IPS DF 4.7 (cell line): Measurements from ENCODE around the gene PPP1CA.

Experiments used
- DNase-seq: peaks from one replicate; pipeline ENCODE4 v3.0.0-alpha.2; 2013; ENCODE audit warnings: low spot score; ENCODE audit errors: extremely low read depth

The PPP1CA gene

DNA sequence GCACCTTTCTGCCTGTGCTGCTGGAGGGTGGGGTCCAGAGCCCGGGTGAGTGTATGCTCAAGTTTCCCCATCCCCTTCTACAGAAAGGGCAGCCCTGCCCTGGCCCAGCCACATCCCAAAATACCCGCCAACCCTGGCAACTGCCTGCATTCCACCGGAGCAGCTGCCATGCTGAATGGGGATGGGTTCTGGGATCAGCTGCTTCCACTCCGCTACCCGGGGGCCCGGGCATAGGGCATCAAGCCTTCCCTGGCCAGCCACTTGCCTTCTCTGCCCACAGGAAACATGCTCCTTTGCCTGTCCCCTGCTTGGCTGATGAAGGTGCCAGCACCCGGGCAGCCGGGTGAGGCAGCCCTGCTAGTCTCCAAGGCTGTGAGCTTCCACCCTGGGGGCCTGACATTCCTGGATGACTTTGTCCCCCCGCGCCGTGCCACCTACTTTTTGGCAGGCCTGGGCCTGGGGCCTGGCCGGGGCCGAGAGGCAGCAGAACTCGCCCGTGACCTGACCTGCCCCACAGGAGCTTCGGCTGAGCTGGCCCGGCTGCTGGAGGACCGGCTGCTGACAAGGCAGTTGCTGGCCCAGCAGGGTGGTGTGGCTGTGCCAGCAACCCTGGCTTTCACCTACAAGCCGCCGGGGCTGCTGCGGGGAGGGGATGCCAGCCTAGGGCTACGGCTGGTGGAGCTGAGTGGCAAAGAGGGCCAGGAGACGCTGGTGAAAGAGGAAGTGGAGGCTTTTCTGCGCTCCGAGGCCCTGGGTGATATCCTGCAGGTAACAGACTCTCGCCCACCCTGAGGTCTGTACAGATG lies 17.0 kb upstream of the PPP1CA start:
- DNase-seq: no peak

DNA sequence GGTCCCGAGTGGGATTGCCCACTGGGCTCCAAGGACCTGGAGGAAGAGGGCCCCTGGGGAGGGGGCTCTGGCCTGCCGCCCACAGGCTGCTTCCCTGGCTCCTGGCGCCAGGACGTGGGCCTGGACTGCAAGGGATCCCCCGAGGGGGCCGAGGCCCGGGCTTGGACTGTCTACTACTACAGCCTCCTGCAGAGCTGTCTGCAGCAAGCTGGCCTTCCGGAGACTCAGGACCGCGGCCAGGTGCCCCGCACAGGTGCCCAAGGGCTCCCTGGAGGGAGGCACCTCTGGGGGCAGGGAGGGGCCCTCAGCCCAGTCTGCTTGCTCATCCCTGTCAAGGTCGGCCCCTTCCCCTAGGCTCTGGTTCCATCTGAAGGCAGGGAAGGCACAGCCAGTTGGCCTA lies 15.8 kb upstream of the PPP1CA start:
- DNase-seq: no peak

DNA sequence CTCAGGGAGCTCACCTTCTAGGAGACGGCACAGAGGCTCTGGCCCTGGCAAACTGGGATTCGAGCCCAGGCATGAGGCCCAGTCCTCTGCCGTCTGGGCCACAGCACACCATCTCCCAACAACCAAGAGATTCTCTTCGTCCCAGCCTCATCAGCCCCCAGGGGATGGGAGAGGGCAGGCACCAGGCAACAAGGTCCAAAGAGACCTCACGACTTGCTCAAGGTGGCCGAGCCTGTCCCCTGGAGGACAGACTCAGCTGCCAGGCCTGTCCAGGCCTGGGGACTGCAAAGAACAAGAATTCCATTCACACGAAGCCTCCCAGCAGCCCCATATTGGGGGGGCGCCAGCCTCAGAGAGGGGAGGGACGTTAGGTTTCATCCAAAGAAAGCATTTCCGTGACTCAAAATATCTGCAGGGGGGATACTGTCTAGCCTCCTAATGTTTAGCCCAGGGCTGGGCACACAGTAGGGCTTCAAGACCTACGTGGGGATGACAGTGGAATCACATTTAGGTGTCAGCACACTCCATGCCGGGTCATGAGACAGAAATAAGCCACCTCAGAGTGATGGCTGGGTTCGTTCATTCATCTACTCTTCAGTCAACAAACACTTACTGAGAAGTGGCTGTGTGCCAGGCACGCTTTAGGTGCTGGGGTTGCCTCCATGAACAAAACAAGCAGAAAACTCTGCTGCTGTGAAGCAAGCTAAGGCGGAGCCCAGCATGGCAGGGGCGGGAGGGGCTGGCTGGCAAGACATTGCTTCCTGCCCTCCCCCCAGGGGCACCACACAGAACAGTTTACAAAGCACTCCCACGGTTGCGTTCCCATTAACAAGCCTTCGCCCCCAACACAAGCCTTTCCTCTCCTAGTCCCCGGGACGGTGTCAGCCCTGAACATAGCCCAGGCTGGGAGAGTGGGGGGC lies 15.0 kb upstream of the PPP1CA start:
- DNase-seq: no peak

DNA sequence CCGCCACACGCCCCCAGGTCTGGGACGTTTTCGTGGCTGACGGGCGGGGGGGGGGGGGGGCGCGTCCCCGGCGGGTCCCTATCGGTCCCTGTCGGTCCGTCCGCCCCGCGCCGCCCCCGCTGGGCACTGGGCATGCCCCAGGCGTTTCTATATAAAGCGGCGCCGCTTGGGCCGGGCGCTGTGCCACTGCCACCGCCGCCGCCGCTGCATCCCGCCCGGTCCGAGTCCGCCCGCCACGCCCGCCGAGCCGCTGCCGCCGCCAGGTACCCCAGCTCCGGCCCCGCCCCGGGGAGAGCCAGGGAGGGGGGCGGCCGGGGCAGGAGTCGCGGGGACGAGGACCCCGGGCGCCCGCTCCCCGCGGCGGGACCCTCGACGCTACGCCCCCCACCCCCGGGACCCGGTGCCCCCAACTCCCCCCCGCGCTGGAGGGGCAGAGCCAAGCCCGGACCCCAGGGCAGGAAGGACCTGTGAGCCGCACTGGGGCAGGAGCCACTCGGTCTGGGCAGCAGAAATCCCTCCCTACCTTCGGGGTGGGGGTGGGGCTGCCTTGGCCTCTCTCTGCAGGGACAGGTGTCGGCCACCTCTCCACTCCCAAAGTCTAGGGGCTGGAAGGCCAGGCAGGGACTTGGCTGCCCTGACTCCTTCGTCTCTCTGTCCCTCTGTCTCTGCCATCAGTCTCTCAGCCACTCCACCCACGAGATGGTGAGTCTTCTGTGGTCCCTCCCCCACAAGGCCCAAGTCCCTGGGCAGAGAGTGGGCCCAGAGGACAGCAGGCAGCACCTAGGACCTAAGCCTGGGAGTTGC lies 14.0 kb upstream of the PPP1CA start, which contains the start of gene CARNS1:
Gene CARNS1, plus strand, starts transcription at position 178 of the 804 bp plus-strand sequence. Its CDS starts 522 bp downstream, at position 700.
- DNase-seq: no peak

DNA sequence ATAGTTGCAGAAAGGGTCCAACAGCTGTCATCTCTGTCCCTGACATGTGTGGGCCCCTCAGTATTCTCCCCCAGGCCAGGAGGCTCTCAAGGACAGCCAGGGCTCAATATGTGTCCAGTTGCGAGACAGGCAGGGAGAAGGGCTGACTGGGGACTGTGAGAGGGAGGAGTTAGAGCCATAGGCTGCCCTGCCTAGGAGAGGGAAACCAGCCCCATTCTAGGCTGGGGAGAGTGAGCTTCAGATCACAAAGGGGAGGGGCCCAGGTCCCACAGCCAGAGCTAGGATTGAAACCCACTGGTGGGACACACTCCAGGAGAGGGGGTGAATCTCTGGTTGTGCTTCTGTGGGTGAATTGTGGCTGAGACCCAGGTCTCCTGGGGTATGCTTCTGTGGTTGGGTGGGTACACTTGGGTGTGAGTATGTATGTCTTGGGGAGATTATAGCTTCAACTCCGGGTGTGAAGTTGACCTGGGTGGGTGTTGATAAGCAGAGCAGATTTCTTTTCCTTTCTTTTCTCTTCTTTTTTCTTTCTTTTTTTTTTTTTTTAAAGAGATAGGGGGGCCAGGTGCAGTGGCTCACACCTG lies 11.7 kb upstream of the PPP1CA start:
- DNase-seq: no peak

DNA sequence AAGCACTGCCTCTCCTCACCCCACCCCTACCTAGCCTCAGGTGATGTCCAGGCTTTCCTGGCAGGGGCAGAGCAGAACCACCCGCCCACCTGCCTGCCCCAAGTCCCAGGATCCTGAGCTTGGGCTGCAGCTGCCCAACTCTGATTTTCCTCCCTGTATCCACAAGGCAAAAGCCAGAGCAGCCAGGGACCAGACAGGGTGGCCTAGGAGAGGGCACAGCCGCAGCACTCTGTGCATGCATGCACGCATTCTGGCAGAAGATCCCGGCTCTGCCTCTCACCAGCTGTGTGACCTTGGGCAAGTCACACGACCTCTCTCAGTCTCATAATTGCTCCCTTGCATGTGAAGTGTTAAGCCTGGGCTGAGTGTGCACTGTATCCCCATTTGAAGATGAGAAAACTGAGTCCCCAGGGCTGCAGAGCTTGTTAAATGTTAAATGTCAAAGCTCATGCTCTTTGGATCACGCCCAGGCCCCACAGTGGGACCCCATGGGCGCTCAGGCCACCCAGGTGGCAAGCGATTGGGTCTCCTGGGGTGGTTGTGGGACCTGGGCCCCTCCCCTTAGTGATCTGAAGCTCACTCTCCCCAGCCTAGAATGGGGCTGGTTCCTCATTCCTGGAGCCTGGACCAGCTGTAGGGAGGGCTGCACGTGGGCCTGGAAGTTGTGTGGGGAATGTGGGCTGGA lies 11.0 kb upstream of the PPP1CA start:
- no peak for DNase-seq

DNA sequence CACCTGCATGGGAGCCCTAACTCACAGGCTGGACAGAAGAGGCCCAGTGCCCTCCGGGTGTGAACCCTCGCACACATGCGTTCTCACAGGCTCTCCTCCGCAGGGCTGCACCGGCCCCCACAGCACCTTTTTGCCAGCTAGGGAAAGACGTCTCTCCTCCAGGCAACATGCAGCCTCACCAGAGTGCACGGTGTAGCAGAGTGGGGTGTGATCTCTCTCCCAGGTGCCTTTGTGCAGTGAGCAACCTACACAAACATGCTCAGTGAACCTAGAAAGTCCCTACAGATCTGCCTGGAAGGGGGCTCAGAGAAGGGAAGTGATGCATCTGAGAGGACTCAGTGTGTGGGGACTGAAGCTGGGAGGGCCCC lies 10.1 kb upstream of the PPP1CA start:
- no peak for DNase-seq

DNA sequence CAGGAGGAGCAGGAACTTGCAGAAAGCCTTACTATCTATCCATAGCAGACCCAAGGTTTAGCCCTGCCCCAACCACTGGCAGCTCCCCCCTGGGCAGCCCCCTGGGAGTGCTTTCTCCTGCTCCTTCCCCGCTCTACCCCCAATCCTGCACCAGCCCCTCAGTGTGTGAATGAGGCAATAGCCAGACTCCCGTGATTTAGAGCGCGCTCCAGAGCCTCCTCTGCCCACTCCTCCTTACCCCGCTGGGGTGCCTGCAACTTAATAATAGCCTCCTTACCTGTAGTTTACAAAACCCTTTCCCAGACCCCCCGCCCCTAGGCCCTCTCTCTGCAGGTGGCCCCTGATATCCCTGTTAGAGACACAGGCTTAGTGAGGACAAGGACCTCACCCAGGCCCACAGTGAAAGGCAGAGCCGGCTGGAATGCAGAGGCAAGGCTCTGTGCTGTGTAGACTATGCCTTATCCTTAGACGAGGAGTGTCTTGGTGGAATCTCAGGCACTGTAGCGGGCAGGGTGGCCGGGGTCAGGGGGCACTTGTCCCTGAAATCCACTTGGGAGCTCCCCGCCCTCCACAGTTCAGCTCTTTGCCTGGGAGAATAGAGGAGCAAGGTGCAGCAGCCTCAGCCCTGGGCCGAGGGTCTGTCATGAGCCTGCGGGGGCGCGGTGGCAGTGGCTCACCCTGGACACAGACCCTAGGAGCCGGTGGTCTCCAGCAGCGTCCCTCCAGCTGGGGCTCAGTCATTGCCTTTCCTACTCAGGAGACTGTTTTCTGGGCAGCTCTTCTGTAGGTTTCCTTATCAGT lies 9.5 kb upstream of the PPP1CA start:
- DNase-seq: no peak

DNA sequence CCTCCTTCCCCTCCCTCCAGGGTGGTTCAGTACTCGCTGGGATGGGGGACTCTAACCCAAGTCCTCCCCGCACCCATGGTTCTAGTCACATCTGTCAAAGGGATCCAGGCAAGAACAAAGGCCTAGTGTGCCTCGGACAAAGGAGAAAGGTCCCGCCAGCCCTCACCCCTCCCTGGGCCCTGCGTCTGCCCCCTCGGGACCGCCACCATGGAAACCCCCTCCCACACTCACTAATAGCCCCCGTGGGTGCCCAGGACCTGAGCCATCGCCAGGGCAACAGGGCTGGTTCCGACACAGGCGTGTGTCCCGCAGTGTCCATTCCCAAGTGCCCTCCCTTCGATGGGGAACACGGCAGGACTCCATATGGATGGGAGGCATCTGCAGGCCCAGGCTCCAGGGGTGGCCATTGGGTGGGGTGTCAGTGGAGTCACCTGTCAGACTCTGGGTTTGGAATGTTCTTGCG lies 8.7 kb upstream of the PPP1CA start:
- DNase-seq: no peak

DNA sequence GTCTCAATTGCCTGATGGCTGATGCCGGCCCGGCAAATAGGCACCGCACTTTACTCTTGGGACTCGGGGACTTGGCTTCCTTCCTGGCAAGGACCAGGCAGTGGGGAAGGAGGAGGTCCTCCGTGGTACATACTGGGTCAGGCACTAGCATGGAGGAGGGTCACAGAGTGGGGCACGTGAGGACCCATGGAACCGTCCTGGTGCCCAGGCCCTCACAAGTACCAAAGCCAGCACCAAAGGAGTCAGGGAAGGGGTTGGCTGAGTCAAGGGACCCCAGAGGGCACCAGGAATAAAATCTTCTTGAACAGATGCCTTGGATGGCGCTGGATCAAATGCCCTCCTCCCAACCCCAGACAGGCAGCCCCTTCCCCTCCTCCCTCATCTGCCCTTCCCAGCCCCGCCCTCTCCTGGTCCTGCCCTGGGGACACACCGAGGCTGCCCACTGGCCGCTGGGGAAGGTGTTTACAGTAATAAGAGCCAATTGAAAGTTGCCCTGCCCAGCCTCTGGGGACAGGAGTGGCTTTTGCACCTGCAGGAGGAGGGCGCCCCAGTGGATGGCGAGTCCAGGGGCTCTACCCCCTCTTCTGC lies 8.2 kb upstream of the PPP1CA start:
- no peak for DNase-seq

DNA sequence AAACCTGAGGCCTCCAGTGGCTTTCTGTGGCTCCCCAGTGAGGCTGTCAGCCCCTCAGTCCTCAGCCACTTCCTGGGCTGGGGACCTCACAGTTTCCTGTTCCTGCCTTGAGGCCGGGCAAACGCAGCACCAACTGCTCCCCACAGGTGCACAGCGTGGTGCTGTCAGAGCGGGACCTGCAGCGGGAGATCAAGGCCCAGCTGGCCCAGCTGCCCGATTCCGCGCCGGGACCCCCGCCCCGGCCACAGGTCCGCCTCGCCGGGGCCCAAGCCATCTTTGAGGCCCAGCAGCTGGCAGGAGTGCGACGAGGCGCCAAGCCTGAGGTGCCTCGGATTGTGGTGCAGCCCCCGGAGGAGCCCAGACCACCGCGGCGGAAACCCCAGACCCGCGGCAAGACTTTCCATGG lies 7.6 kb upstream of the PPP1CA start:
- DNase-seq: no peak

DNA sequence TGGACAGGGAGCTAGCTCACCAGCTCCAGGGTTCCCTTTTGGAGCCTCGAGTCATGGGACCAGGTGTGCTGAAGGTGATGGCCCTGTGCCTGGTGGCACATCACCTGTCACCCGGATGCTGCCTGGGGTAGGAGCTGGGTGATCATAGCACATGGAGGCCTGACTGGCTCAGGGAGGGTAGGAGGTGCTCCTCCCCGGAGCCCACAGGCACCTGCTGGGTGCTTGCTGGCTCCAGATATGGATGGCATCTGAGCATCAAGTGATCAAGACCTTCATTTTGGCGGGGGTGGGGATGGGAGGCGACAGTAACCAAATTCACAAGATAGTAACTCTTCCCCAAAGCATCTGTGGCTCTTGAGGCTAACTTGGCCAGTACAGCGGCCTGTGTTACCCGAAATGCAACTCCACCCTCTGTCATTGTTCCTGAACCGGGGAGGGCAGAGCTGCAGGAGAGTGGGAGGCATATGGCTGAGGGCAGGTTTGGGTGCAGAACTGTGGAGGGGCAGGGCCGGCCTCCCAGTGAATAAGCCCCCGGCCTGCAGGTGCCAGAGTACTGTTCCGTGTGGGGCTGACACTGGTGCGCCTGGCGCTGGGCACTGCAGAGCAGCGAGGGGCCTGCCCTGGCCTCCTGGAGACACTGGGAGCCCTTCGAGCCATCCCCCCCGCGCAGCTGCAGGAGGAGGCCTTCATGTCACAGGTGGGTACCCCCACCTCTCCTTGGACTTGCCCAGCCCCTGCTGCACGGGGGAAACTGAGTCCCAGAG lies 7.0 kb upstream of the PPP1CA start:
- no peak for DNase-seq

DNA sequence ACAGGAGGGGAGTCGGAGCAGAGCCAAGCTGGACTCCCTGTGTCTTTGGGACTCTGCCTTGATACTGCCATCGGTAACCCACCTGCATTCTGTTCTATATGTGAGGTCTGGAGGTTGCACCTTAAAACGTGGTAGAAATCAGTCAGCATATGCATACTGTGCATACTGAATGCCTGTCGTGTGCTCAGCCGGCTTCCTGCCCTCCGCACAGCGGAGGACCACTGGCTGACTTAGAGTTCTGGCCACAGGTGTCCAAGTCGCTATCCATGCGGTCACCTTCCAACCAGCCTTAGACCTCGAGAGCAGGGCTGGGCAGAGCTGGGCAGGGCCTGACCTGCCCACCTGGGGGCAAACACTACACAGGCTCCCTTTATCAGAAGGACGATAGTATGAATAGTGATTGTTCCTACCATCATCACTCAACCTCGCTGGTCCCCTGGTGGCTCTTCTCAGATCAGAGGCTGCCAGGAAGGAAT lies 6.1 kb upstream of the PPP1CA start:
- no peak for DNase-seq

DNA sequence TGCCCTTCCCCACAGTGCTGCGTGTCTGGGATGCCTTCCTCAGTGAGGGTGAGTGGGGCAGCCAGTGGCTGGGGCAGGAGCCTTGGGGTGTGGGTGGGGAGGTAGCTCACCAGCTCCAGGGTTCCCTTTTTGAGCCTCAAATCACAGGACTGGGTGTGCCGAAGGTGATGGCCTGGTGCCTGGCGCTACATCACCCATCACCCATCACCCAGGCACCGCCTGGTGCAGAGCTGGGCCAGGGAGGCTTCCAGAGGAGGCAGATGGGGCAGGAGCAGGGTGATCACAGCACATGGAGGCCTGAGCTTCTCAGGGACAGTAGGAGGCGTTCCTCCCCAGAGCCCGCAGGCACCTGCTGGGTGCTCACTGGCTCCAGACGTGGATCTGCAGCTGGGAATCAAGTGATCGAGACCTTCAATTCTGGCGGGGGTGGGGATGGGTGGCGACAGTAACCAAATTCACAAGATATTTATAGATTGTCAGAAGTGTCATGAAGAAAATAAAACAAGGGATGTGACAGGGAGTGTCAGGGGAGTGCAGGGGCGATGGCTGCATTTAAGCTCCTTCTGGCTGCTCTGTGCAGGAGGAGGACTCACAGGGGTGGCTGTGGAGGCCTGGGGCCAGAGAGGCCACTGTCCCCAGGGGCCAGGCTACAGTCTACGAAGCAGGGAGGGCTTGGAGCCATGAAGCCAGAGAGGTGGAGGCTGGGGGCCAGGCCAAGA lies 5.5 kb upstream of the PPP1CA start:
- no peak for DNase-seq

DNA sequence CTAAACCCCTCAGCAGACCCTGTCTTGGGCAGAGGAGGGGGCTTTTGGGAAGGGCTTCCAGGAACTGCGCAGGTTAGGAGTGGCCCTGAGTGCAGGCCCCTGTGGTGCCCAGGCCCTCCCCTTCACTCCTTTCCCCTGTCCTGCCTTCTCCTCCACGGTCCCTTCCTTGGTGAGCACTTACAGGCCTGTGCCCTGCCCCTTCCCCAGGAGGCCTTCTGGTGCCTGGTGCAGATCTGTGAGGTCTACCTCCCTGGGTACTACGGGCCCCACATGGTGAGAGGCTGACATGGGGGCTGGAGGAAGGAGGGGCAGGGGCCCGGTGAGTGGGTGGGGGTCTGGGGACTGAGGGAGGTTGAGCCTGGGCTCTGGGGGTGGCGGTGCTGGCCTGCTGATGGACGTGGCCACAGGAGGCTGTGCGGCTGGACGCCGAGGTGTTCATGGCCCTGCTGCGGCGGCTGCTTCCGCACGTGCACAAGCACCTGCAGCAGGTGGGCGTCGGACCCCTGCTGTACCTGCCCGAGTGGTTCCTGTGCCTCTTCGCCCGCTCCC lies 4.8 kb upstream of the PPP1CA start:
- DNase-seq: no peak

DNA sequence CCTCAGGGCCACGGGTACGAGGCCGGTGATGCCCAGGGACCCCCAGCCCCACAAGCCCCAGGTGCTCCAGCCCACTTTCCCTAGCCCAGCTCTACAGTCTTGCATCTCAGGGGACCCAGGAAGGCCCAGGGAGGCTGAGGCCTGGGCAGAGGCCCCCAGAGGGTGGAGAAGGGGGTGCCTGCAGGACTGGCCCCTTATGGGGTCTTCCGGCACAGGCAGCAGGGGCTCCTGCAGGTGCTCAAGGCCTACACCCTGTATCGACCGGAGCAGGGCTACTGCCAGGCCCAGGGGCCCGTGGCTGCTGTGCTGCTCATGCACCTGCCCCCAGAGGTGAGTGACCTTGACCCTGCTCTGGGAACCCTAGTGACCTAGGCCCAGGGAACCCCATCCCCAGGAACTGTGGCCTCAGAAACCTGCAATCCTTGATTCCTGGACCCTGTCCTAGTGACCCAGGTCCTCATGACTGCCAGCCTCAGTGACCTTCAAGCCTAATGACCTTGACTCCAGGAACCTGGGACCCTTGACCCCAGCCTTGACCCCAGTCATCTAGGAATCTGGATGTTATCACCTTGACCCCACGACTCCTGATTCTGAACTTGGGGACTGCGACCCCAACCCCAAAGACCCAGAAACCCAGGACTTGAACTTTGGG lies 4.2 kb upstream of the PPP1CA start:
- DNase-seq: no peak

DNA sequence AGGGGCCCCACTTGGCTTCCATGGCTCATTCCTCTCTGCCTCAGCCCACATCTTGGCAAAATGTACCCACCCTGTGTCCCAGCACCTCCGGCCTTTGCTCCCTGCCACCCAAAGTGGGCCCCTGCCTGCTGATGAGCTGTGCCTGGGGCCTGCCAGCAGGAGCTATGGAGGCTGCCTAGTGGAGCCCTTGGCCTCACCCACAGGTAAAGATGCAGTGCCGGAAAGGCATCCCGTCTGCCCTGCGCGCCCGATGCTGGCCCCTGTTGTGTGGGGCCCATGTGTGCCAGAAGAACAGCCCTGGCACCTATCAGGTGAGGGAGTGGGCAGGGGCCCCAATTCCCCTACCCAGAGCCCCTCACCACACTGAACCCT lies 3.5 kb upstream of the PPP1CA start:
- no peak for DNase-seq
